ENCODE measurements around the gene CTNNA2.

Gene CTNNA2

GRCh38 chr2:80403081-80403480 lies 890.2 kb downstream of the CTNNA2 start:
- DNase-seq (ENCODE audit: low read depth): no peak

GRCh38 chr2:80407377-80407776 lies 894.5 kb downstream of the CTNNA2 start:
- DNase-seq (ENCODE audit: low read depth): no peak

GRCh38 chr2:80410346-80410745 lies 897.5 kb downstream of the CTNNA2 start:
- no peak for DNase-seq (ENCODE audit: low read depth)

GRCh38 chr2:80413136-80413535 lies 900.3 kb downstream of the CTNNA2 start:
- DNase-seq (ENCODE audit: low read depth): no peak

GRCh38 chr2:80417737-80418136 lies 904.9 kb downstream of the CTNNA2 start:
- DNase-seq (ENCODE audit: low read depth): no peak

- no peak for DNase-seq (ENCODE audit: low read depth)
These were observed 907.8 kb downstream of the CTNNA2 start for GRCh38 chr2:80420530-80421208.

GRCh38 chr2:80429251-80429650 lies 916.4 kb downstream of the CTNNA2 start:
- no peak for DNase-seq (ENCODE audit: low read depth)

GRCh38 chr2:80437959-80438358 lies 925.1 kb downstream of the CTNNA2 start:
- no peak for DNase-seq (ENCODE audit: low read depth)

GRCh38 chr2:80438686-80439085 lies 925.8 kb downstream of the CTNNA2 start:
- no peak for DNase-seq (ENCODE audit: low read depth)

GRCh38 chr2:80454628-80455027 lies 941.8 kb downstream of the CTNNA2 start:
- DNase-seq (ENCODE audit: low read depth): no peak

GRCh38 chr2:80459028-80459427 lies 946.2 kb downstream of the CTNNA2 start:
- DNase-seq (ENCODE audit: low read depth): no peak

- DNase-seq (ENCODE audit: low read depth): no peak
These were observed 948.8 kb downstream of the CTNNA2 start for GRCh38 chr2:80461505-80462197.

- no peak for DNase-seq (ENCODE audit: low read depth)
These were observed 949.8 kb downstream of the CTNNA2 start for GRCh38 chr2:80462654-80463053.

- DNase-seq (ENCODE audit: low read depth): no peak
These were observed 951.4 kb downstream of the CTNNA2 start for GRCh38 chr2:80464275-80464674.

GRCh38 chr2:80467262-80467811 lies 954.5 kb downstream of the CTNNA2 start:
- no peak for DNase-seq (ENCODE audit: low read depth)

GRCh38 chr2:80469428-80469827 lies 956.6 kb downstream of the CTNNA2 start:
- no peak for DNase-seq (ENCODE audit: low read depth)

GRCh38 chr2:80473069-80473468 lies 960.2 kb downstream of the CTNNA2 start:
- no peak for DNase-seq (ENCODE audit: low read depth)

- DNase-seq (ENCODE audit: low read depth): no peak
These were observed 960.9 kb downstream of the CTNNA2 start for GRCh38 chr2:80473796-80474195.

GRCh38 chr2:80475970-80476369 lies 963.1 kb downstream of the CTNNA2 start:
- DNase-seq (ENCODE audit: low read depth): no peak

- no peak for DNase-seq (ENCODE audit: low read depth)
These were observed 963.8 kb downstream of the CTNNA2 start for GRCh38 chr2:80476535-80477117.

- no peak for DNase-seq (ENCODE audit: low read depth)
These were observed 969.4 kb downstream of the CTNNA2 start for GRCh38 chr2:80482276-80482675.

GRCh38 chr2:80489717-80490116 lies 976.9 kb downstream of the CTNNA2 start:
- no peak for DNase-seq (ENCODE audit: low read depth)

GRCh38 chr2:80490964-80491363 lies 978.1 kb downstream of the CTNNA2 start:
- DNase-seq (ENCODE audit: low read depth): no peak

All from stimulated activated CD4-positive, alpha-beta T cell treated with anti-CD3 and anti-CD28 coated beads, Interleukin-2, amount 100 ng/mL, for 4 hours (primary cell).